ENCODE measurements around the gene KCTD15.

The KCTD15 gene, protein sequence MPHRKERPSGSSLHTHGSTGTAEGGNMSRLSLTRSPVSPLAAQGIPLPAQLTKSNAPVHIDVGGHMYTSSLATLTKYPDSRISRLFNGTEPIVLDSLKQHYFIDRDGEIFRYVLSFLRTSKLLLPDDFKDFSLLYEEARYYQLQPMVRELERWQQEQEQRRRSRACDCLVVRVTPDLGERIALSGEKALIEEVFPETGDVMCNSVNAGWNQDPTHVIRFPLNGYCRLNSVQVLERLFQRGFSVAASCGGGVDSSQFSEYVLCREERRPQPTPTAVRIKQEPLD

DNA sequence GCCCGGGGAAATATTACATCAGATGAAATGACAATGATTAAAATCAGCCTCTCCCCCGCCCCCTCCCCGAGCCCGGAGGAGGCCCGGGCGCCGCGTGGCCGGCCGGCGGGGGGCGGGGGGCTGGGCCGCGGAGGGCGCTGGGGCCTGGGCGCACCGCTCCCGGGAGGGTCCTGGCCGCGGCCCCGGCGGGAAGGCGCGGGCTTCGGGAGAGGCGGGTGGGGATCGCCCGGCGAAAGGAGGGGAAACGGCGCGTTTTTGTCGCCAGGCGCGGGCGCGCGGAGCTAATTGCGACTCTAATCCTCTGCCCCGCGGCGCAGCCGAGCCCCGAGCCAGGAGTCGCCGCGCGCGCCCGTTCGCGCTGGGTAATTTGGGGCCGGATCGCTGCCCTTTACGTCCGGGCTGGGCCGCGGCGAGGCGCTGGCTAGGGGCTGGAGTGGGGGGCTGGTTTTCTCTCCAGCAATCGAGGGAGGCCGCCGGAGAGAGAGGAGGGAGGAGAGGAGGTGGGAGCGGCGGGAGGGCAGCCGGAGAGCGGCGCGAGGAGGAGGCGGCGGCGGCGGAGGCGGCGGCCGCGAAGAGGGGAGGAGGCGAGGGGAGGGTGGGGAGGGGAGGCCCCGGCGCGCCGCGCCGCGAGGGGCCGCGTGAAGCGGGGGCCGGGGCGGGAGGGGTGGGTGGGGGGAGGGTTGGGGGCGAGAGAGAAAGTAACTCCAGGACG lies at the start of gene KCTD15:
TSS of gene KCTD15 (plus strand) at position 707 of the 712 bp plus-strand sequence. CDS start 3,585 bp downstream, outside the sequence.
- DNase-seq (ENCODE audit: low read depth, low spot score), result peak; percentile 75

DNA sequence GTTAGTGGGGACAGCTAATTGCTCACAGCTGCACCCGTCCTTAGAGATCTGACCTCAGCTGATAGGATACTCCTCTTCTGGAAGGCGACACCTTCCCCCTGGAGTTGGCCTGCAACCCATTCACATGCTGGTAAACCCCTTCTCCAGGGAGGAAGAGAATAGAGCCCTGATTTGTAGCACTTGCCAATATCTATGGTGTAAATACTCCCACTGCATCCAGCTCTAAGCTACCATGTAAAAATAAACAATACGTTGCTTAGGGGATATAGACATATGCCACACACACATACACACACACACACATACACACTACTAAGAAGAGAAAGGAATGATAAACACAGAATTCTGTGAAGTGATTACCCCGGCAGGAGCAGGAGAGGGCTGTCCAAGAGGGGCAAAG lies 49.4 kb upstream of the KCTD15 start:
- no peak for DNase-seq (ENCODE audit: low read depth, low spot score)

DNA sequence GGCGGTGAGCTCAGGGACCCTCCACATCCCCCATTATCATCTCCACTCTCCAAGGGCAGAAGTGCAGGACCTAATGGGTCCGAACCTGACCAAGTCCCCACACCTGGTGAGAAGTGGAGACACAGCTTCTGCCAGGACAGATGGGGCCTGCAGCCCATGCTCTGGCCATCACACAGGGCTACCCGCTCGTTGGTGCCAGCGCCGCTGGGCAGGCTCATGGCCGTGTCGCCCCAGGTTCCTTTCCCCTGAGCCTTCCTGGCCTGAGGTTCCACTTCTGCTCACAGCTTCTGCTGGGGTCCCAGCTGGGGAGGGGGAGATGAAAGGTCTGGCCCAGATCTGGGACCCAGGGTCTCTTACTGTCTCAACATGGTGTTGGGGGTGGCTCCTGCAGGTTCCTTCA lies 48.4 kb upstream of the KCTD15 start:
- DNase-seq (ENCODE audit: low read depth, low spot score), result no peak

DNA sequence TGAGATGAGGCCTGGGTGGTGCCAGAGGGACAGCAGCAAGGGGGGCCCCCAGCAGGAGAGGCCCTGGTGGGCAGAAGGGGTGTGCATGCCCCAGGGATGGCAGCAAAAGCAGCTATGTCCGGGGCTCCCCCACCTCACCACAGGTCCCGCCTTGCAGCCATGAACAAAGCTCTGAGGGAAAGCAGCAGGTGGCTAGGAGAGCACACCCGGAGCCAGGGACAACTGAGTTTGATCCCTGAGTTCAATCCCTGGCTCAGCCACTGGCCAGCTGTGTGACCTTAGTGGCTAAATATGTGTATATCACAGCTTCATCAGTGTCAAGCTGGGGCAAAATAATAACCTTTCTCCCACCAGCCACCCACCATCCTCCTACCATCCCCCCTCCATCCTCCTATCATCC lies 47.7 kb upstream of the KCTD15 start:
- no peak for DNase-seq (ENCODE audit: low read depth, low spot score)

DNA sequence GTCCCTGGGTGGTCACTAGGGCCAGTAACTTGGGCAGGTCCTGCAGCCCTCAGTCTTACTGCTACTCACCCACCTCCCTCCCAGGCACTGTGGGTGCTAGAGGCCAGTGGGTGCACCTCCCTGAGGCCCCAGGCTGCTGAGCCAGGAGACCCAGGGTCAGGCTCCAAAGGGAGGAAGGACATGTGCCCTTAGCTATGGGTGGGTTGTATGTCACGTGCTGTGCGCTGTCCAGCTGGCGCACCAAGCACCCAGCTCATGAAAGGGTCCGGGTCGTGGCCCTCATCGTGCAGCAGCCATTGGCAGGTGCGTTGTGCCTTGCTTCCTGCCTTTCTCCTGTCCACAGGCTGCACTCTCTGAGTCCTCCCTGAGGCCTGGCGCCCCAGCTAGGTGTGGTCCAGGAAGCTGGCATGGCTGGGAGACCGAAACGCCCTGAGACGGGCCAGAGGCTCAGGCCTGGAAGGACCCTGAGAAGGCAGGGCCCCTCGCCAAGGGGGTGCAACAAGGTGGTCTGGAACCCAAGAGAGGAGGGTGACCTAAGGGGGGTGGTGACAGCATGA lies 47.0 kb upstream of the KCTD15 start:
- no peak for DNase-seq (ENCODE audit: low read depth, low spot score)

DNA sequence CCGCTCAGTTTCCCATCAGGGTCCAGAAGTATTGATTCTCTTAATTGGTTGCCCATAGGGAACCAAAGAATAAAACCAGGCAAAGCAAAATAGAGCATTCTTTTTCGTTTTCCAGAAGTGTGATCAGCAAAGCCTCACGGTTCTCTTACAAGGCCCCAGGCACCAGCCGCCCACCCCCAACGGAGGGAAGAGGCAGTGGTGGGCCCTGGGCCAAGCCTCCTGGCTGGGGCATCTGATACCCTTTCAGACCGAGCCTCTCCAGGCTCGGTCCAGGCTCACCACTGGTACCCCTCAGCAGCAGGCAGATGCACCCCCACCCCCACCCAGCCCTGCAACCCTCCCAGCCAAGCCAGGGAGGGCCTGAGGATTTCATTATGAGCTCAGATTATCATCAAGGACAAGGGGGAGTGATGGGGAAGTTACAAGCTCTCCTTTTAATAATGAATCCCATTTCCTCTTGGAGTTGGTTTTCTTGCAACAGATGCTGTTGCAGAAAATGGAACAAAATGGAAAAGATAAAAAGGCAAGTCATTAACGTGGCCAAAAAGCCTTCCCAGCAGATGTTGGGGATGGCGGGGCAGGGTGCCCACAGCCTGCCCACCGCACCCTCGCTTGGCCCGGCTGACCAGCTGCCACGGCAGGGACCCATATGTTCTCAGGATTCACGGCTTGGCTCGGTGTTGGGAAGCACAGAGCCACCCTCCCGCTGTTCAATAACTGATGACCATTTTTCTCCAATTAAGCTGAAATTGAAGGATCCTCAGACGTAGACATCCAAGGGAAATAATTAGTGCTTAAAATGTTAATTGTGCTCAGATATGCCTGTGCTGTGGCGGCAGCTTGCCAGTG lies 45.9 kb upstream of the KCTD15 start:
- DNase-seq (ENCODE audit: low read depth, low spot score), result no peak

DNA sequence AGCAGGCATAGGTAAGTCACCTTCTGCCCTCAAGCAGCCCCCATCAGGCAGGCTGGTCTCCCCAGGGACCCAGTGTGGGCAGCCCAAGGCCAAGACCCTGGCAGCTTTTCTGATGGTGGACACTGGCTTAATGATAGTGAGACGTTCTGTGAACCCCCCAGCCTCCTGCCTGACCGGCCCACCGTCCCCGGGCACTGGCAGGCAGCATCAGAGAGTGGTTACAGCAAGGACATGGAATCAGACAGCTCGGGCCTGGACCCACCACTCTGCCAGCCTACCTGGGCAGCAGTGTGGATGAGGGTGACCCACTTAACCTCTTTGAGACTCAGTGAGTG lies 45.3 kb upstream of the KCTD15 start:
- DNase-seq (ENCODE audit: low read depth, low spot score), result no peak

DNA sequence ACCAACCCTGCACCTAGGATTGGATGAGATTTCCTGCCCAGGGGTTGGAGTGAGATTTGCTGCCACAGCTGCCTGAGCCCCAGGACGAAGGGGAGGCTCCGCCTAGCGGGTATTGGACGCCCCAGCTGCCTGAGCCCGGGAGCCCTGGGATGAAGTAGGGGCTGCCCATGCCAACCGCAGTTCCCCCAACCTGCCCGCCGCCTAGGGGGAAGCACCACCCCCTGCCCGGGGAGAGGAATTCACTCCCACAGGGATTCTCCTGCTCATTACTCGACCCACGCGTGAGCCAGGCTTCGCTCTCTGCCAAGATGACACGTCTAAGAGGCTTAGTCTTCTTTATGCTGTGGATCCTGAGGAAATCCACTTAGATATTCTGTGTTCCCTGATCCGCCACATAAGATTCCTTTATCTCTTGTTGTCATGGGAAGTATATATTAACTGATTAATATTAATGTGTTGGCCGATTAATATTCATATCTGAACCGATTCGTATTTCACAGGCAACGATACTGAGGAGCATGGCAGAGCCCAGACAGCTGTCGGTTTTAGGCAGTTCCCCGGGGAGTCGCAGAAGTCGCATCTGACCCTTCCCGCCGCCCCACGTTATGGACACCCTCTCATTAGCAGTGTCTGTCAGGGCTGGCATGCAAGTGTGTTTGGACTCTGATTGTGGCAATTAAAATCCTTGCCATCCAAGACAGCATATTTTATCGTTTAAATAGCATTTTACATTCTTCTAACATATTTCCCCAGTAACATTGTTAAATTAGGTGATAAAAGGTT lies 44.5 kb upstream of the KCTD15 start:
- no peak for DNase-seq (ENCODE audit: low read depth, low spot score)

DNA sequence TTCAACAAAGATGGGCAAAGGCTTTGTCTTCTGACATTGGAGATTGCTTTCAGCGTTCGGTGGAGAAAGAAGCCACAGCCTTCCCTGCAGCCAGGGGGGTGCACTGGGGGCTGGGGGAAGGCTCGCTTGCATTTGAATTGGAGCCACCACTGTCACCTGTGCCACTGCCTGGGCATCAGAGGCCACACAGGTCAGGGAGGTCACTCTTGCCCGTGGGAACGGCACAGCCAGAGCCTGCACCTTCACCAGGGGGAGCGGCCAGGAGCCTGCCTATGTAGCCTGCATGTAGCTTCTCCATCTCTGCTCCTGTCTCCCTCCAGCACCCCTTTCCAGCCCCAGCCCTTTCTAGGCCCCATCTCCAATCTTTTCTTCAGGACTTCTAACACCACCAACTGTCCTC lies 43.7 kb upstream of the KCTD15 start:
- DNase-seq (ENCODE audit: low read depth, low spot score), result no peak

DNA sequence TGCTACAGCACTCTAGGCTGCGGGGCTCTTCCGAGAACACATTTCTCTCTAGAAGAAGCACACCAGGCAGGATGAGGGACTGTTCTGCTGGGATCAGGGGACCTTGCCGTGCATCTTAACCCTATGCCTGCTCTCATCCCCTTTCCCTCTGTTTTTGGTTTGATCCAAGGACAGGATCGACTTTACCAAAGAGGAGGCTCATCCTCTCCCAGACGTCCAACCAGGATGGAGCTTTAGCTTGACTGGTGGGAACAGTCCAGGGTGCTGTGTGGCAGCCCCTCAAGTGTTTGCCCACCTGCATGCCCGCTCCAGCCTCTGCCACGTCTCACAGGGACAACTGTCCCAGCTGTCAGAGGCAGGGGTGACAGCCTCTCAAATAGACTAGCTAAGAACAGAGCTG lies 42.3 kb upstream of the KCTD15 start:
- no peak for DNase-seq (ENCODE audit: low read depth, low spot score)

DNA sequence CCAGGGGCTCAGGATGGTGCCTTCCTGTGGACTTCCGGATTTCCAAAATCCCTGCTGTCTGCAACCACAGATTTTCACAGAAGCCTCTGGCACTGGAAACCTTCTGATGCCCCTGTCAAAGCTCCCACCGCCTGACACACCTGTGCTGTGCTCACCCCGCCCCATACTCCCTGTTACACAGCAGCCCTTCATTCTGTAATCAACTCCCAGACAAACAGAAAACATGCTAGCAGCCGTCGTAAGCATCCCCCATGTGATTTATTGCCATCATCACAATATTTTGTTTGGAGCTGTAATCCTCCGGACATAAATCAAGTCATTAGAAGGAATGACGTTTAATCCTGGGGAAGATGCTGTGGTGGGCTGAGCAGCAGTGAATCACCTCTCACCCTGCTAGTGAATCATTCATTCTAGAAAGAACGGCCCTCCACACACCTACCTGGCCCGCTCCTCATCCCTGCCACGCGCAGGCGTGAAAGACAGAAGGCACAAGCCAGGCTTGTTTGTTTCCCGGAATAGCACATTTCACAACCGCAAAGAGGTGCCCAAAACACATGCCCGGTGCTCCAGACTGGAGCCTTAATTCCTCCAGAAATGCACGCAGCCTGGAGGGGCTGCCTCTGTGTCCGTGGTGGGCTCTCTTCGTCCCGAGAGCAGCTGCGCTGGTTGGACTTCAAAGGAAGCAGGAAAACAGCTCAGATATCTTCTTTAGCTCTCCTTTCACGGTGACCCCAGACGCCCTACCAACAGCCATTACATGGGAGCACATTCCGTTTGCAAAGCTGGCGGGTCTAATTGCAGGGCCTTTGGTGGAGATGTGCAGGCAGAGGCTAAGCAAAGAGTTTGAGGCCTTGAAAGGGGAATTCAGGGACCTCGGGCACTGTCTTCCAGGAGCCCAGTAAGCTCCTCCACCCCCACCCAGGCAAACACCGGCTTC lies 41.3 kb upstream of the KCTD15 start:
- DNase-seq (ENCODE audit: low read depth, low spot score), result peak; percentile 47

DNA sequence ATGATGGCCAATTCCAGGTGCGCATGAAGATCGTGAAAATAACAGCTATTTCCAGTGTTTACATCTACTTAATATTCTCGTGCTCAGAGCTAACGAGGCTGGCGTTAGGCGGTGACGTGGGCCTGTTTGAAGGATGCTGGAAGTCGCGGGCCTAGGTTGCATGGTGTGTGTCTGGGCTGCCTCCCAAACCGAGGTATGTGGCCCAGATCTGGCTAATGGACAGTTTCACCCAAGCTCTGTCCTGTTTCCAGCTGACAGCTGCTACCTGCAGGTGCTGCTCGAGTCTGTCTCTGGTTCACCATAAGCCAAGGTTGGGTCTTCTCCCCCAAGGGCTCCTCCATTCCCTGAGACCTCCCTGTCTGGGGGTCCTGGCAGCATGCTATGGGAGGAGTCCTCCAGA lies 40.5 kb upstream of the KCTD15 start:
- DNase-seq (ENCODE audit: low read depth, low spot score), result no peak

DNA sequence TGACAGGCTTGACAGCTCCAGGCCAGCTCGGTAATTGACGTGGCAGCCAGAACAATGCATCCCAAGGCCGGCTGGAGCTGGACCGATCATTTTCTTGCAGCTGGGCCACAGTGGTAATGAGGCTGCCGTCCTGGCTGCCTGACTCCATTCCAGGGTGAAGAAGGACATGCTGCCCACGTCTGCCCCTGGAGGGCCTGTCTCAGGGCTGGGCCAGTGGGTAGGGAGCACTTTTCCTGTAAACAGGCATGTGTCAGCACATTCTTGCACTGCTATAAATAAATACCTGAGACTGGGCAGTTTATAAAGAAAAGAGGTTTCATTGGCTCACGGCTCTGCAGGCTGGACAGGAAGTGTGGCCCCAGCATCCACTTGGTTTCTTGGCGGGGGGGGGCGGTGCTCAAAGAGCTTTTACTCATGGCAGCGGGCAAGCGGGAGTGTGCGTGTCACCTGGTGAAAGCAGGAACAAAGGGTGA lies 38.1 kb upstream of the KCTD15 start:
- DNase-seq (ENCODE audit: low read depth, low spot score), result peak; percentile 37

DNA sequence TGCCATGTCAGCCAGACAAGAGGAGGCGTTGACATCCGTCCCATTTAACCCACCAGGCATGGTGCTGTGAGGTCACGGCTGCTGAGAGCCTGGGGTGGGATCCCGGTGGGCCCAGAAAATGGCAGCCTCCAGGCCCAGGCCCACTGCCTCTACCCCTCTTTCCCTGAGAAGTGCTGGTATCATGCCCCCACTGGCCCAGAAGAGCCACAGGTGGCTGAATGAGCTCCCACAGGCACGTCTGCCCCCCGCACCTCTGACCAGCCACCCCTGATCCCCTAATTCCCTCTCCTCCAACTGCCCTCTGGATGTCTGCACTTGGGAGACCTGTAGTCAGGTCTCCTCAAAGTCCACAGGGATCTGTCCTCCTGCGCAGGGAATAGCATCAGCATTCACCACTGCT lies 37.3 kb upstream of the KCTD15 start:
- no peak for DNase-seq (ENCODE audit: low read depth, low spot score)

DNA sequence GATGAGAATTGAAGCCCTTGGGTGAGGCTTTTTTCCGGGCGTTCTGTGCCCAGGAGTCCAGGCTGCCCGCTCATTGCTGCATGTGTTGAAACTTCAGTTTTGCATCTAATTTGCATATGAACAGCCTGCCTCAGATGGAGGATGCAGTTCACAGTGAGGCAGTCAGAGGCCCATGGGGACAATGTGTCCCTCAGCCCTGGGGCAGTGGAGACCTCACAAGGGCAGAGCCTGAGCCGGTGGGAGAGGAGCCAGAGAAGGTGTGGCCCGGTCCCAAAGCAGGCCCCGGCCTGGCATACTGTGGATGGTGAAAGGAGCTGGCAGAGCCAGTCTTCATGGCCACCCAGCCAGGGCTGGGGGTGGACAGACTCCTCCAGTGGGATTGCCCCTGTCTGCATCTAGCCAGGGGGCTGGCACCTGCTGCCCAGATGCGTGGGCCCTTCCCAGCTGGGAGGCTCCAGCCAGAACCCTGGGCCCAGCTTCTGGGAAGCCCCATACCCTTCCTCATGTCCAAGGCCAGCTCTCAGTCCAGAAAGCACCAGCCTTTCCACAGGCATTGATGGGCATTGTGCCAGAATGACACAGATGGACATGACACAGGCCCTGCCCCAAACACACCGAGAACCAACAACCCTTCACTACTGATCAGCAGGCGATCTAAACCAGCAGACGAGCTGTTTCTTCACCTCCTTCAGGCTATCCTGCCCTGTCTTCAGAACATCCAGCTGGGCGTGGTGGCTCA lies 32.9 kb upstream of the KCTD15 start:
- peak; percentile 31 for DNase-seq (ENCODE audit: low read depth, low spot score)

DNA sequence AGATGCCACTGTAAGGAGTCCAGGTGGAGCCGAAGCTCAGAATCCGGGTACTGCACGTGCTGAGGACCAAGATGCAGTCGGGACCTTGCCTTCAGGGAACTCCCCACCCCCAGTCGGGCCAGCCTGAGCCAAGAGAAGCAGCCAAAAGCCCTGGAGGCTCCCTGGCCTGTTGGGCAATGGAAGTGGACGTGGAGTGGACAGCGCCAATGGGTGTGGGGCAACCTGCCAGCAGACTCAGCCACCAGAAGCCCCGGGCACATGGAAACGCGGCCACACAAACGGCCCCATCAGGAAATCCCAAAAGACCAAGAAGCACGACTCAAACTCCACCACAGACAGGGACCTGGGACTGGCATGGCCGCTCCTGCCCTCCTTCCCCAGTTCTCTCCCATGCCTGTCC lies 30.0 kb upstream of the KCTD15 start:
- DNase-seq (ENCODE audit: low read depth, low spot score), result no peak

DNA sequence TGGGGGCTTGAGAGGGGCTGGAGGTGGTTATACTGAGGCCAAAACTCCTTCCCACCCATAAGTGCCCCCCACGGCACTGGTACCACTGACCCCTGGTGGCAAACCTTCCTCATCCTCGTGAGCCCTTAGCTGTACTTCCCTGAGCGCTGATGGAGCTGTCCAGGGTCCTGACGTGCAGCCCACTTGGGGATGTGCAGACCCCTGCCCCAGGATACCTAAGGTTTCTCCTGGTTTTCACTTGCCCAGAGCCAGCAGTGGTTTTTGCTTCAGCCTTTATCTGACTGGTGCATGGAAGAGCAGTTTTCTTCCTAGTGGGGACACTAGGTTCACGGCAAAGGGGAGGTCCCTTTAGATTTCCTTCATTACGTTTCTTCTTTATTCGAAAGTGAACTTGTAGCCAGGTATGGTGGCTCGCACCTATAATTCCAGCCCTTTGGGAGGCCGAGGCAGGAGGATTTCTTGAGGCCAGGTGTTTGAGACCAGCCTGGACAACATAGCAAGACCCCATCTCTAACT lies 28.7 kb upstream of the KCTD15 start:
- peak; percentile 81 for DNase-seq (ENCODE audit: low read depth, low spot score)

DNA sequence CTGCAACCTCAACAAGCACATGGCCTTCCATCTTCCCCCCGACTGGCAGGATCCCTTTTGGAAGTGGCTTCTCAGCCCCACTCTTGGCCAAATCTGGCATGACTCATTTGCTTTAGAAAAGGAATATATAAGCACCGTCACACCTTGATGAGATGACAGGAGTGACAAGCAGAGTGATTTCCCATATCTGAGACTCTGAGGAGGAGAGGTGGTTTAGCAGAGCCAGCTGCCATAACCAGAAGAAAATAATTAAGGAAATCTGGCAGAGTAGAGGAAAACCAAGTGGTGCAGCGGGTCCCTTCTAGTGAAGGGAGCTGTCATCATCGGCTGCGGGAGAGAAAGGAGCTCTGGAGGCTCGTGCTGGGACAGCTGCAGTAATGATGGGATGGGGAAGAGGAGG lies 27.5 kb upstream of the KCTD15 start:
- DNase-seq (ENCODE audit: low read depth, low spot score), result no peak

DNA sequence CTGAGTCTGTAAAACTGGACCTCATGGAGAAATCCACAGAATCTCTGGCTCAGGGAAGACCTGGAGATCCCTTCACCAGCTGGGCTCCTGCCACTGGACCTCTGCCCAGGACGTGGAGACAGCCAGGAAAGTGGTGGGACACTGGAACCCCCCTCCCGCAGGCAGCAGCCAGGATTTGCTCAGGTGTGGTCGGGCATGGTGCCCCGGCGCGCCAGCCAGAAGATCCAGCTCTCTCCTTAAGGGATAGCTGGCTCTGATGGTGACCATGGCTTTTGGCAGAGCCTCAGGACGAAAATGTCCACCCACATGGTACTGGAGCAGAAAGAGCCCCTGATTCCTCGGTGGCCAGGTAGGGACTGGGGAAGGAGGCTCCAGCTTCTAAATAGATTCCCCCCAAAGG lies 26.6 kb upstream of the KCTD15 start:
- DNase-seq (ENCODE audit: low read depth, low spot score), result no peak
